ENCODE results near the gene ITGB3.

- no peak for TF ChIP-seq CTCF (conservative IDR thresholded peaks at IDR 0.05; ENCODE audit: low read depth, low read length)
- TF ChIP-seq POLR2A (IDR thresholded peaks at IDR 0.05; ENCODE audit: low read depth, low read length): no peak
- no peak for TF ChIP-seq BHLHE40 (IDR thresholded peaks at IDR 0.05; ENCODE audit: low read depth, low read length)
- TF ChIP-seq FOS (IDR thresholded peaks at IDR 0.05; ENCODE audit: low read depth, low read length): no peak
Measured at GRCh38 chr17:47272491-47272890, 18.9 kb downstream of the ITGB3 start.
